T-helper 2 cell (primary cell): ENCODE measurements around the gene PPFIBP2.

Source experiments
- DNase-seq, 5 experiments: peaks; one replicate each; pipeline versions ENCODE4 v3.0.0 to v3.0.0-alpha.2; 2012 to 2022
- total RNA-seq, 2 donors: gene quantifications; one replicate each; lab custom pipeline; 2026; lab: John Stamatoyannopoulos, UW

Gene PPFIBP2
- 8.1 to 17.5 reads per million in 2 donors for total RNA-seq

DNA sequence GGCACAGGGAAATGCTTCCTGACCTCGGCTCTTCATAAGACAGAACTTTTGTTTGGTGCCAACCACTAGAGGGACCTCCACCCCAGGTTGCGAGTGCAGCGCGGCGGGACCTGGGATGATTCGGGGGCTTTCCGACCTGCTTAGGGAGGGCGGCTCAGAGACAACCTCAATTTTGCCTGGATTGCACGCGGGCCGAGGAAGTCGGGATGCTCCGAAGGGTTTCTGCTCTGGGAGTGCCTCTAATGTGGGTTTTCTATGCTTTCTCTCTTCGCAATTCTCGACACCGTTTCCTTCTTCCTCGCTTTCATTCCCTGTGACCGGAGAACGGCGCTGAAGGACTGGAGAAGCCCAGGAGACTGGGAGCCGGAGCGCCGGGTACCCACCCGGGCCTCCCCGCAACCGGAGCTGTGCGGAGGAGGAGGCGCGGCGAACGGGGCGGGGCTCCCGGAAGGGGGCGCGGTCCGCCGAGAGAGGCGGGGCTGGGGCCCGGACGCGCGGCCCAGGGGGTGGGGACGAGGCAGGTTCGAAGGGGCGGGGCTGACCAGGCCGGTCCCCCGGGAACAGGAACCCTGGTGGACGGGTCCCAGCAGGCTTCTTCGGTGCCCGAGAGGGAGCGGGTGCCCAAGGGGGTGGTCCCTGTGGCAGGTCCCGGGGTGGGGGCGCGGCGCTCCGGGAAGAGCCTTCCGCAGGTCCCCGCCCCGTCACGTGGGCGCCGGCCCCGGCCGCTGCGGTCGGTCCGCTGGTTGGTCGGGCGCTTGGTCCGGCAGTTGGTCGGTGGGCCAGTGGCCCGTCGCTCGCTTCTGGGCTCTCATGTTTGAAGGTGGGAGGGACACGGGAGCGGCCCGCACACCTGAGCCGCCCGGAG lies at the start of gene PPFIBP2:
PPFIBP2 (plus strand) TSS at position 766 of the 865 bp plus-strand sequence. CDS start 35,477 bp downstream, outside the sequence.
- DNase-seq: peak; percentile 70 to 77 (median 74)

DNA sequence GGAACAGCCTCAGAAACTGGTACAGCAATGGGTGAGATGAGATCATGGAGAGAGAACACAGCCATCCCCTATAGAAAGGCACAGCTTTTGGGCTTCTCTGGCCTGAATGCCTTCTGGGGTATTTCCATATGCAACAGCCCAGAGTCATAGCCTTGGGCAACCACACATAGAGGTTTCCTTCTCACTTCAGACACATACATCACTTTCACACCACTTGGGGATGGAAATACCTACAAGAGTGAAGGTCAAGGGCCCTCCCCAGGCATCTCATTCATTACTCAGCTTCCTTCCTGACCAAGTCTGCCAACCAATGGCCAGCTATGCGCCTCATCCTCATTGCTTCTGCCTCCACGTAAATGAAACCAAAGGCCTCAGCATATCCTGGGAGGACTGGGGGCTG lies 46.1 kb upstream of the PPFIBP2 start:
- DNase-seq: no peak

DNA sequence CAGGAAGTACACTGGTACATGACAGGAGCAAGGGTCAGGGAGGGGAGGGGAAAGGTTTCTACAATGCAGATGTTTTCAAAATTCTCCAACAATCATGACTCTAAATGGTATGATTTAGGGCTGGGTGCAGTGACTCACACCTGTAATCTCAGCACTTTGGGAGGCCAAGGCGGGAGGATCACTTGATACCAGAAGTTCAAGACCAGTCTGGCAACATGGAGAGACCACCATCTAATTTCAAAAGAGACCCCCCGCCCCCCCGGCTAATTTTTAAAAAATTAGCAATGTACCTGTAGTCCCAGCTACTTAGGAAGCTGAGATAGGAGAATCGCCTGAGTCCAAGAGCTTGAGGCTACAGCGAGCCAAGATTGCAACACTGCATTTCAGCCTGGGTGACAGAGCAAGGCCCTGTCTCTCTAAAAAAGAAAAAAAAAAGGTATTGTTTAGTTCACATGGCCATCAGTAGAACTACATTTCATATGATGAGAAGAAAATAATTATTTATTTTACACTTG lies 44.4 kb upstream of the PPFIBP2 start:
- DNase-seq: no peak

DNA sequence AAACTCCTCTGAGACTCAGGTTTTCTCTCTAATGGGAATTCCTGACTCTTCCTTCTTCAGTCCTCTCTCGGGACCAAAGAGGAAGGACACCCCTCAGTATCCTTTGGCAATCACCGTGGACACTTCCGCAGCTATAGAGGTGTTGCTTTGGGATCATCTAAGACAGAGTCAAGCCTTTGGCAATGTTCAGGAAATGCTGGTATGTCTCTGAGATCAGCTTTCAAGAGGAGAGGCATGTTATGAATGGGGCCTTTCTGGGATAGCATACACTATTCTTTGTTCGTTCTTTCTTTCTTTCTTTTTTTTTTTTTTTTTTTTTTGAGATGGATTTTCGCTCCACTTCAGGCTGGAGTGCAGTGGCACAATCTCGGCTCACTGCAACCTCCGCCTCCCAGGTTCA lies 42.7 kb upstream of the PPFIBP2 start:
- DNase-seq: no peak

DNA sequence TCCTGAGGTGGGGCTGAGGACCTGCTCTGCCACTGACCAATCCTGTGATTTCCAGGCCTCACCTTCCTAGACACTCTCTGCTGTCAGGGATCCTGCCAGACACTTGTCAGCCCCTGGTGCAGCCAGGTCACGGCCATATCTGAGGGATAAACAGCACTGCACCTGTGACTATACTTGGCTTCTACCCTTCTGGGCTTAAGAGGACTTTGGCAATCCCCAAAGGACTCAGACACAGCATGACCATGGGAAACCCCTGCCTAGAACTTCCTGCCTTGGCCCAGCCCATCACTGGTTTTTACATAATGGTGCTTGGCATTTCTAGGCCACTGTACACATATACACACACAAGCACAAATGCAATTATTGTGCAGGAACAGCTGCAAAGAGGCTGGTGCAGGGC lies 40.1 kb upstream of the PPFIBP2 start:
- no peak for DNase-seq

DNA sequence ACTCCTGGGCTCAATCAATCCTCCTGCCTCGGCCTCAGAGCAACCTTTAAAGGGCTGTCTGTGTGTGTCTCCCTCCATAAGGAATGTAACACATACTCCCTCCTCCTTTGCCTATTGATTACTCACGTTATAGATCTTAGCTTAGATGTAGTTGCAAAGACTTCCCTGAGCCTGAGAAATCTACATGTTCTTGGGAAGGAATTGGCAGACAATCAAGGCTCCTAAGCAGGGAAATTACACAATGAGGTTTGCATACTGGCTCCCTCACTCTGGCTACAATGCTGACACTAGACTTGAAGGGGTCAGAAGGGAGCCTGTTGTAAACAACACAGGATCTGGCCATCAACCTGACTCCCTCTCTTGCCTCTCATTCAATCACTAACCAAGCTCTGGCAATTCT lies 33.7 kb upstream of the PPFIBP2 start:
- DNase-seq: no peak

DNA sequence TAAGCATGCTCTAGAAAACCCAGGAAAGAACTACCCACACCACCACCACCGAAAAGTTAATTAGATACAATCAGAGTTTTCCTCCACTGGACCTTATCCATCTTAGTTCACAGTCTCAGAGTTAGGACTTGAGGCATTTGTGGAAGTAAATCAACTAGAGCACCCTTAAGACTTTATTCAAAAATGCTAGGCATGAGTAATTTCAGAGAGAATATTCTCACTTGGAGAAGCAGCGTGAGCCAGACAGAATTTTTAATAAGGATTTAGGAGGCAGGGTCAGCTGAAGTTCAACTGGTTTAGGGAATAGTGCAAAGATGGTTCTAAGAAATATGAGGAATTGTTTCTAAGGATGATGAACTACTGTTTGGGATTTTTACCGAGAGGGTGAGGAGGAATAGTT lies 29.7 kb upstream of the PPFIBP2 start:
- no peak for DNase-seq

DNA sequence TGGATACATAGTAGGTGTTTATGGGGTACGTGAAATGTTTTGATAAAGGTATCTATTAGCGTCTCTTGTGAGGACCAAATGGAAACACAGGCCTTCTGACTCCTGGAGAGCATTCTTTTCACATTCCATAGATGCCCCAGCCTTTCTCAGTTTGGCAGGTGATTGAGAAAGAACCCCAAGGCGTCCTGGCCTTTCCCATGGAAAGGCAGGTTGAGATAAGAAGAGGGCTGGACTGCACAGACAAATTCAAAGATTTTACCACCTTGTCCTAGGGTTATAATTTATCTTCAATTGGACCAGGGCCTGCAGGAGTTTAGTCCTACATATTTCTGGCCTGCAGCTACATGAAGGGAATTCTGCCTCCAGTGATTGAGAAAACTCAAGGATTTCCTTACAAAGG lies 29.2 kb upstream of the PPFIBP2 start:
- DNase-seq: no peak

DNA sequence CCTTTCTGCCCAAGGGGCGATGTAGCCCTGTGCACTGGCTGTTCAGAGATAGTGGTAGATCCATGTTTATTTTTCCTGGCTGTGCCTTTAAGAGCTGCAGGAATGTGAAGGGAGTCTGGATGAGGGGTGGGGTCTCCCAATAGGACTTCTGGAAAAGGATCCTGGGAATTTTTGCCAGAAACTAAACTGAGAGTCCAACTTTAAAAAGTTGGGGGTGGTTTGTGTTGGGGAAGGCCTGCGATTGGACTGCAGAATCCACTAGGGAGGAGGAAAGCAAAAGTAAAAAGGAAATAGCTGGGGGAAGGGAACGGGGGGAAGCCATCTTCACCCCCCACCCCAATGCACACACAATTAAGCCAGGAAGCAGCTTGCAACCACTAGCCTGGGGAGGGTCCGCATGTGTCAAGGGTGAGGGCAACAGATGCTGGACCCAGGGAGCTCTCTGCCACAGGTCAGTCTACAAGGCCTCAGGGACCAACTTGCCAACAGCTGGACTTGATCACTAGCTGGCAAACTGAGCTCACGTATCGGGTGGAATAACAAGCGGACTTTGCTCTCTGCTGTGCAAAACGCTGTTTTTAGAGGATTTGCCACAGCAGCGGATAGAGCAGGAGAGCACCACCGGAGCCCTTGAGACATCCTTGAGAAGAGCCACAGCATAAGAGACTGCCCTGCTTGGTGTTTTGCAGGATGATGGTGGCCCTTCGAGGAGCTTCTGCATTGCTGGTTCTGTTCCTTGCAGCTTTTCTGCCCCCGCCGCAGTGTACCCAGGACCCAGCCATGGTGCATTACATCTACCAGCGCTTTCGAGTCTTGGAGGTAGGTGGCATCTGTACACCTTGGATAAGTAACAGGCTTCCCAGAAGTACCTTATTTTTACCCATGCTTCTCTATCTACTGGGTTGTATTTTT lies 28.4 kb upstream of the PPFIBP2 start, which contains the start of gene OLFML1:
OLFML1 (plus strand) TSS at position 321 of the 912 bp plus-strand sequence; CDS start at position 691, 370 bp downstream.
- DNase-seq: no peak

DNA sequence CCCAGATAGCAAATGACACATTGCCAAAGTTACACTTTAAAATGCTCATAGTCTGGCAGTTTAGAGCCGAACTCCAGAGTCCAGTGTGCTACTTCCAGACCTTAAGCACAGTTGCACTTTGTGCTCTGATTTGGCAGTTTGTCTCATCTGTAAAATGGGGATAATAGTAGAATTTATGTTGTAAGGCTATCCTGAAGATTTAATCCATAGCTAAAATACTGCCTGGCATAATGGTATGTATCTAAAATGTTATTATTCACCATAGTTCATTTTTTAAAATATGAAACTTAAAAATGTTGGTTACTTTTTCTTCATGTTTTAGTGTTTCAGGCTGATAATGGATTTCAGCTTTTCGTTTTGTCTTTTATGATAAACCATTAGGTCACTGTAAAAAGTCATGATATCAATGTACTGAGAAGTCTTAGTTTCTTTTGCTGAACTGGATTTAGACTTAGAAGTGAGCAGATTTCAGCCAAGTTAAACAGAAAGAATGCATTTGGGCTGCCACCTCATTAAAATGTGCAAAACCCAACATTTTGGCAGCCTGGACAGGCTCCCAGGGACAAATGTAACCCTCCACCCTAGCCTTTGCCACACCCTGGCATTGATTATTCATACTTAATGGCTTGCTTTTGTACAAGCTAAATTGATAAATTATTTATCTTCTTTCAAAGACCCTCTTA lies 27.6 kb upstream of the PPFIBP2 start:
- DNase-seq: no peak

DNA sequence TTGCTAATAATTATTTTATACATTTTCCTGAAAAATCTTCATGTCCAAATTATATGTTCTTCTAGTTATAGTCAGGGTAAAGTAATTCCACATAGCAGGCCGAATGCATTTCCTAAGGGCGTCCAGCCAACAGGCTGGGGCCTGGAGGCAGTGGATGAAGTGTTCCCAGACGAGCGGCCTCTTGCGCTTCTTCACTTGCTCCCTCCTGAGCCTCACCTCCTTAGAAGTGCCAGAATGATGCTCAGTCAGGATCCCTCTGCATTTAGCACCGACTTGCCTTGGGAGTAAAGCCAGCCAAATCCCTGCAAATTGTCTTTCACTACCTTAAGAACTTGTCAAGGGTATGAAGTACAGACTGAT lies 27.0 kb upstream of the PPFIBP2 start:
- DNase-seq: no peak

DNA sequence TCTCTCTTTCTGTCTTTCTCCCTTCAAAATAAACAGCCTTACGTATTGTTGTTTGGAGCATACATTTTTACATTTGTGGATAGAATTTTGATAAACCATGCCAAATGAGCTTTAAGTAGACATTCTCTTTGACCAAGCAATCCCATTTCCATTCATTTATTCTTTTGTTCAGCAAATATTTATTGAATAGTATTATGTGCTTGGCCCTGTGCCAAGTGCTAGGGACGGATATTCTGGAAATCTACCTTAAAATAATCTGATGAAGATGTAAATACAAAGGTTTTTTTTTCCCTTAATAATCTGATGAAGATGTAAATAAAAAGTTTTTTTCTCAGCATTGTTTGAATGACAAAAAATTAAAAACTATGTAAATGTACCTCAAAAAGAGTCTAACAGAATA lies 26.4 kb upstream of the PPFIBP2 start:
- DNase-seq: no peak

DNA sequence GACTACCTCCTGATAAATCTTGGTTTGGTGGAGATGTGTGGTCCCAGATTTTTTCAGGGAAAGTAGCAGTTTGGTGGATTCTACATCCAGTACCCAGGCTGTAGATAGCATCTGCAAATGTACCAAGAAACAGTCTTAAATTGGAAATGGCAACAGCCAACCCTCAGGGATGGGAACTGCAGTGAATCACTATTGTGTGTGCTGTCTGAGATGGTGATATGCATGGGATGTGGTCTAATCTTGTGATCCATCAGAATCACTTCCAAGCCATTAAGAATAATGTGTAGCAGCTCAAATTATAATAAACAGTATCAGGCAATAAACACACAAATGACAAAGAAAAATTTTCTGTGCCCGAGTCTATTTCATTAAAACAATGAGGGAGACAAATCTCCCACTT lies 25.1 kb upstream of the PPFIBP2 start:
- DNase-seq: no peak

DNA sequence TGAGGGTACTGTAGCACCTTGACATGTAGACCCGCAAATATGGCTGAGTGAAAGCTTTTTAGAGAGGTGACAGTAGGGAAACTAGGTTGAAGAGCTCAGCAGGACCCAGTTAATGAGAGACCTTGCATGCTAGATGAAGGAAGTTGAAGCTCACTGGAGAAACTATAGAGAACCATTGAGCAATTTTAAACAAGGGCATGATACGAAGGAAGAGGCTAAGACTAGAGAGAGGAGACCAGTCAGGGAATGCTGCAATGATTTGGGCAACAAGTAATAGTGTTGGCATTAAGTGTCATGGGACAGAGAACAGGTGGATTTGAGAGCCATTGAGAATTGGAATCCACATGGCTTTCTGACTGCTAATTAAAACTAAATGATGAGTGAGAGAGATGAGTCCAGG lies 24.4 kb upstream of the PPFIBP2 start:
- DNase-seq: no peak

DNA sequence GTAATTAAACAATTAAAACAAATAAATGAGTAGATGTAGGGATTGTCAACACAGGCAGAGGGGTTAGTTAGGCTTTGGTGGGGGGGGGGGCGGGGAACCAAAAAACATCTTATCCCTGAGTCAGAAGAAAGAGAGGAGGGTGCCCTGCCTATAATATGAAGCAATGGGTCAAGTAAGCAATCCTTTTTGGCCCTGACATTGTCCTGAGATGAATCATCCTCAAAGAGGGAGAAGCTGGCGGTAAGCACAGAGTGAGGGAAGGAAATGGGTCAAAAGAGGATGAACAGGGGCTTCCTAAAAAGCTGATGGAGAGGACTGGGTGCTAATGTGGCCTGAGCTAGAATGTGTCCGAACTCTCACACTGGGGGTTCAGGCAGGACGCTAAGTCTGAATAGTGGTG lies 23.7 kb upstream of the PPFIBP2 start:
- no peak for DNase-seq

DNA sequence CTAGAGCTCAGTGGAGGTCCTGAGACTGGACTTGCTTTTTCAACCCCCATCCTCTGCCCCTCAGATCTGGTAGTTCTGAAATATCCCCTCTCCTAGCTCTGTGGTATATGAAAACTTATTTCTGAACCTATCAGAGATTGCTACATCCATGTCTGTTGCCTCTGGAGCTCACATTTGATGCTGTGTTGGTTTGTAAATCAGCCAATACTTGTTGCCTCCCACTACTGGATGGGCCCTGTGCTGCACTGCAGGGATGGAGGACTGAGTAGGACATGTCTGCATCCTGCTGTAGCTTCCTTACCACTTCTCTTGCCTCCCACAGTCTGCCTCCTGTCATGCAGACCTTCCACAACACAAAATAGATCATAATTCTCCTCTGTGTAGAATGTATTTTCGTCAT lies 23.3 kb upstream of the PPFIBP2 start:
- no peak for DNase-seq

DNA sequence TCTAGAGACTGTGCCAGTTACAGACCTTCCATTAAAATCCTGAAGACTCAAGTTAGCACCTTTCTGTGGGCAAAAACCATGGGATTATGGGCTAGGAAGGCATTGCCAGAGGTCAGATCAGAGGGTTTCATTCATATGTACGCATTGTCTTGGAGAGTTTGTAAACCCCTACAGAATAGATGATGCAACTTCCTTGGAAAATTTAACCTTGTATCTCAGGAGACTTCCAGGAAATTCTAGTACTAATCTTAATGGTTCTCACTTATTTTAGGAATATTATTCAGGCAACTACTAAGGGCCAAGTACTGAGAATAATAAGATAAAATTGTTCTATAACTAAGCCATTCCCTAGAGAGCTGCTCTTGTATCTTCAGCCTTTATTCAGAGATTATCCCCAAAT lies 21.5 kb upstream of the PPFIBP2 start:
- DNase-seq: no peak

DNA sequence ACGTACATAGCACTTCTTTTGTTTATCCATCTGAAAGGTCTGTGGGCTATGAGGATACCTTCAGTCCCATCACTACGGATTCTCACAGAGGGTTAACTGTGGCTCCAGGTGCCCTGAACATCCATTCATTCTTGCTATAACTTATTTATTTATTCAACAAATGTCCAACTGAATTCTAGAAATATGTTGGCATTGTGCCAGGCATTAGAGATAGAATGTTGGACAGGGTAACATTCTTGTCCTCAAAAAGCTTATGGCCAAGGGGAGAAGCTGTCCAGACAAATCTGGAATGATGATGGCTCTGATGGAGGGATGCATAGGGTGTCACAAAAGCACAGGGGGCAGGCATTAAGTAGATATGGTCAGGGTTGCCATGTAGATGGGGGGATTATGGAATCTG lies 20.1 kb upstream of the PPFIBP2 start:
- DNase-seq: no peak

DNA sequence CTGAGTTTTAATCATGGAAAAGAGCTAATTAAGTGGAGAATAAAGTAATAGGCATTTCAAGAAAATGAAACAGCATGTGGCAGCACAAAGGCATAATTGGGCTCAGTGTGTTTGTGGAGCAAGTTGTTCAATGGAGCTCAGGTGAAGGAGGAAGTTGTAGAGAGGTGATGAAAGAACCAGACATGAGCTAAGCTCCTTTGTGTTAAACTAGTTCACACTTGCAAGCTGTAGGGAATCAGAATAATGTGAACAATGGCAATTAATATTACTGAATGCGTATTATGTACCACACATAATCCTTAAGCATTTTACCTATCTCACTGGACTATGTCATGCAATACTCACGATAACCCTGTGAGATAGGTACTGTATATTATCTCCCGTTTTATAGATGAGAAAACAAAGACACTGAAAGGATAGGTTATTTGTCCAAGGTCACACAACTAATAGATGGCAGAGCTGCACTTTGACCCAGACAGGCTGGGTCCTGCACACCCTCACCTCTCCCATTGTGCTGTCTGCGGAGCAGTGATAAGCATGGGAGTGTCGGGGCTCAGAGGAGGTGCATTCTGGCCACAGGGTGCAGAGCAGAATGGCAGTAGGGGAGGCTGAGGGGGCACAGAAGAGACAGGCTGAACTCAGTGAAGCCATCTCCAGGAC lies 19.6 kb upstream of the PPFIBP2 start:
- no peak for DNase-seq

DNA sequence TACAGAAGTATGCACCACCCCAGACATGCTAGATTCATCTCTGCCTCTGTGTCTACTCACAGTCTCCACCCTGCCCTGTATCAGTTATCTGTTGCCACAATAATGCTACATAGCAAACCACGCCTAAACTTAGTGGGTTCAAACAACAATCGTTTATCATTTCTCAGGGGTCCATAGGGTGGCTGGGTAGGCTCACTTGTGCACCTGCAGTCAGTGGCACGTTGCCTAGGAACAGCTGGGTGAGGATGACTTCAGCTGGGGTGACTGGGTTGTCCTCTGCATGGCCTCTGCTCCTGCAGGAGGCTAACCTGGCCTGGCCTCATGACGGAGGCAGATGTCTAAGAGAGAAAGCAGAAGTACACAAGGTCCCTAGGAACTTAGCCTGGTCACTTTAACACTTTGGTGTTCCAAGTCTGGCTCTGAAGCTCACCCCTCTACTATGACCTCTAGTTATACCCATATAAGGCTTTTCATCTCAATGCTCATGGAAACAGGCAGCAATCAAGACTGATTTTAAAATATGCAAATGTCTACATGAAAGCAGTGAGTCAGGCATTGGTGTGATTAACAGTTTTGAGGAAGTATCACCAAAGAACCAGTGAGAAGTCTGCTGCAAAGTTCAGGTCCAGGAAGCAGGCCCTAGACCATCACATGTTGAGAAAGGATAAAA lies 17.8 kb upstream of the PPFIBP2 start:
- DNase-seq: no peak

DNA sequence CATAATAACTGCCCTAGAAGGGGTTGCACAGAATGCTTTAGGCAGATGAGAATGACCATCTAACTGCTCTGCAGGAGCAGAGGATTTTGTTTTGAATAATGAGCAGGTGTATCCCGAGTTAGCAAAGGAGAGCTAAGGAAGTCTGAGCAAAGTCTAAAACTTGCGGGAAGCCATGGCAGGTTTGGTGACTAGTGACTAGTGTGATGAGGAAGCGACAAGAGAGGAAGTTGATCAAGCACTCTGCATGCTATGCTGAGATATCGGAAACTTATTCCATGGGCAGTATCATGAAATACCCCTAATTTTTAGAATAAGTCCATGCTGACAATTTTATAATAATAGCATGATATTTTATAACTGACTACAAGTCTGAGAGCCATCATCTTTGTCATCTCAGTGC lies 15.6 kb upstream of the PPFIBP2 start:
- DNase-seq: no peak

DNA sequence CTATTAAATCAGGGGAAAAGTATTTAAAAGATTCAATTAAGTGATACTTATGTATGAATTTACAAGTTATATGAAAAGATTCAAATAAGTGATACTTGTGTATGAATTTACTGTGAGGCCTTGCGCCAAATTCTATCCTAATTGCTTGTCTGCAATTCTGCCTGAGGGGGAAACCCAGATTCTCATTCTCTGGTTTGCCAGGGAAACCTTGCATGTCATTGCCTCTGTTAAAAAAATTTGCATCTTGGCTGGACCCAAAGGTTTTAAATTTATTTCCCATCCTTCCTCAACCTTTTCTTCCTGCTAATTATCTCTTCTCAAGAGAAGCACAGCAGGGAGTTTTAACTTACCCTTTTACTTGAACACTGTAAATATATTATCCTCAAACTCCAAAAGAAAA lies 14.7 kb upstream of the PPFIBP2 start:
- no peak for DNase-seq
